Adrenal gland (tissue), 5 donors: Measurements from ENCODE around the gene GFOD2.
A peak's percentile ranks its signal among the peaks of the same experiment; 100 is the strongest.

Source experiments
- CTCF ChIP-seq, 6 experiments: fragments of 450-650 bp in 4 of 6; fragments of 200-600 bp in 2 of 6; sonication (generic) in 1 of 6; IDR thresholded peaks; 1 replicate in 5 of 6; 2 replicates in 1 of 6; pipeline versions ENCODE4 v1.5.1 to v1.8.0; 2016 to 2021; ENCODE audit warnings: antibody characterized with exemption in 6 of 6, mild to moderate bottlenecking in 2 of 6, moderate library complexity in 1 of 6
- POLR2A ChIP-seq, 2 donors: fragments of 450-650 bp; IDR thresholded peaks; one replicate each; pipeline ENCODE4 v1.6.1; 2017; ENCODE audit warnings: antibody characterized with exemption in 2 of 2, mild to moderate bottlenecking in 2 of 2, moderate library complexity in 1 of 2
- donor health status: DM: no; HTN: no; CAD: no.

GRCh38 chr16:67659675-67660563 lies 59.2 kb downstream of the GFOD2 start, which contains the start of gene ACD:
- TF ChIP-seq CTCF (IDR thresholded peaks at IDR 0.05) (no peak), POLR2A (IDR thresholded peaks at IDR 0.05) (peak; percentile 70 to 76)
